MCF 10A (cell line): ENCODE results near the gene GRM7. TPM values are rescaled to one million over a fixed set of nuclear protein-coding genes. Genes with fewer than 3 reads are reported as not detected.

ENCODE experiments used
- BruUV-seq: library from RNA; stranded (reverse); fragments of 400-500 nt; replicated peaks from 2 replicates; lab custom pipeline; 2021; lab: Mats Ljungman, UMichigan
- CTCF ChIA-PET: fragments of 300-600 bp; sonication (Branson Sonifier 250); formaldehyde crosslinking; extraction: SDS; loops from one replicate; lab custom pipeline; 2021; ENCODE audit warnings: antibody characterized with exemption, inconsistent platforms; lab: Yijun Ruan, JAX
- POLR2A ChIA-PET: fragments of 300-600, 350-650 bp; sonication (Branson Sonifier 250); formaldehyde crosslinking; extraction: SDS; loops from one replicate; lab custom pipeline; 2020; ENCODE audit warnings: antibody characterized with exemption, inconsistent platforms; lab: Yijun Ruan, JAX
- DNase-seq: peaks from one replicate; pipeline ENCODE4 v3.0.0-alpha.2; 2018; ENCODE audit not compliant: unreplicated experiment
- H3K27ac Mint-ChIP-seq: one replicate; pipeline ENCODE4 v1.8.0; 2022; ENCODE audit warnings: mild to moderate bottlenecking, low read depth, mixed read lengths; ENCODE audit not compliant: unreplicated experiment
- H3K27me3 Mint-ChIP-seq: one replicate; pipeline ENCODE4 v1.8.0; 2022; ENCODE audit warnings: mixed read lengths; ENCODE audit not compliant: insufficient read depth, unreplicated experiment
- H3K36me3 Mint-ChIP-seq: one replicate; pipeline ENCODE4 v1.8.0; 2022; ENCODE audit warnings: mild to moderate bottlenecking, moderate library complexity, mixed read lengths; ENCODE audit not compliant: insufficient read depth, unreplicated experiment
- H3K4me1 Mint-ChIP-seq: one replicate; pipeline ENCODE4 v1.8.0; 2022; ENCODE audit warnings: mixed read lengths; ENCODE audit not compliant: insufficient read depth, unreplicated experiment
- H3K4me3 Mint-ChIP-seq: one replicate; pipeline ENCODE4 v1.8.0; 2022; ENCODE audit warnings: mild to moderate bottlenecking, moderate library complexity, mixed read lengths; ENCODE audit not compliant: unreplicated experiment
- H3K9me3 Mint-ChIP-seq: one replicate; pipeline ENCODE4 v1.8.0; 2022; ENCODE audit warnings: mixed read lengths; ENCODE audit not compliant: unreplicated experiment
- CTCF ChIP-seq: fragments of 200-600 bp; IDR thresholded peaks from one replicate; pipeline ENCODE4 v1.8.0; 2022; ENCODE audit warnings: antibody characterized with exemption, mild to moderate bottlenecking; ENCODE audit not compliant: unreplicated experiment
- intact Hi-C: fragments of 100-400 bp; cut with micrococcal nuclease; formaldehyde crosslinking; loops from 2 replicates; pipeline ENCODE4 v1.14.1; 2022
- total RNA-seq: library from RNA; stranded (reverse); gene quantifications from 2 replicates; pipeline ENCODE4 v1.2.3, GENCODE V29; 2022

The GRM7 gene
- total RNA-seq, 1 experiment from 2014 or later, result not detected

DNA sequence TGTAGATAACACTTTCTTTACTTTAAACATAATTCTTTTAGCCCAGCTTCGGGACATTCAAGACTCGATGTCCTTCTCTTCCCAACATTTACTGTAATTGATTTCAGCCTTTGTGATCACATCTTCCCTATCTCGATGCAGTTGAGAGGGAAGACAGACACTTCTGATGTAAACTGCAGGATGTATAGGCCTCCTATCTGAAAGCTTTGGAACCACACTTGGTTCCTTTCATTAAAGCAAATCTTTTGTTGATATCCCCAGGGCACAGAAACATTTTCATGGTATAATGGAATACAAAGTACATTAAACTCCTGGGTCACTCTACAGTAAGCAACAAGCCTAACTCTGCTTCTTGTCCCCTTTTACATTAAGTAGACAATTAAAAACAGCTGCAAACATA is 6.4 kb downstream of the GRM7 start:
- no peak for DNase-seq

DNA sequence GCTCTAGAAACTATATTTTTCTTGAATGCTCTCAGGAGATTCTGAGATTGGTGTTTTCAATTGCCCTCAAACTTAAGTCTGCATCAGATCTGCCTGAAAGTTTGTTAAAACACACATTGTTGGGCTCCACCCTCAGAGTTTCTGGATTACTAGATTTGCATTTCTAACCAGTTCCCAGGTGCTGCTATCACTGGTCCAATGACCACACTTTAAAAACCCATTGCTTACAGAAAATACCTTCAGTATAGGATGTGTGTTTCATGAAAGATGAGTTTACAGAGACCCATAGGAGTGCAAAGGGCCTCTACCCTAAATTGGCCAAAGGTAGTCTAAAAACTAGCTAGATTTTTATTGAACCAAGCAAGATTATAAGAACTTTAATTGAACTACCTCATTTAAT is 17.8 kb downstream of the GRM7 start:
- no peak overlapping the region for H3K27ac Mint-ChIP-seq
- no TSS peak for BruUV-seq
- ChIA-PET POLR2A (no interaction called here), CTCF (no interaction called here)
- H3K4me3 Mint-ChIP-seq, result no peak overlapping the region
- H3K36me3 Mint-ChIP-seq, result no peaks in the 10 kb centered on the region
- no peaks in the 10 kb centered on the region for H3K9me3 Mint-ChIP-seq
- no peak for DNase-seq
- H3K4me1 Mint-ChIP-seq, result peaks cover 5% of the 10 kb centered on the region
- intact Hi-C loops, result no loop called here
- H3K27me3 Mint-ChIP-seq, result no peaks in the 10 kb centered on the region
- TF ChIP-seq CTCF, result no peak

More for the DNA sequence above, 6.4 kb downstream of the GRM7 start:
- Mint-ChIP-seq H3K4me1 (peaks cover 6% of the 10 kb centered on the region), H3K9me3 (no peaks in the 10 kb centered on the region), H3K36me3 (no peaks in the 10 kb centered on the region), H3K4me3 (no peak overlapping the region), H3K27me3 (peaks cover 27% of the 10 kb centered on the region), H3K27ac (no peak overlapping the region)
- no peak for TF ChIP-seq CTCF
- ChIA-PET POLR2A (interaction anchor here (0.6 kb wide), 1 partner anchor 607 kb away, joined by 5 read pairs; no protein-coding TSS in a partner anchor), CTCF (interaction anchor here (0.9 kb wide), 1 partner anchor 8 kb away, joined by 3 read pairs; no protein-coding TSS in a partner anchor)
- no TSS peak for BruUV-seq
- intact Hi-C loops, result no loop called here

DNA sequence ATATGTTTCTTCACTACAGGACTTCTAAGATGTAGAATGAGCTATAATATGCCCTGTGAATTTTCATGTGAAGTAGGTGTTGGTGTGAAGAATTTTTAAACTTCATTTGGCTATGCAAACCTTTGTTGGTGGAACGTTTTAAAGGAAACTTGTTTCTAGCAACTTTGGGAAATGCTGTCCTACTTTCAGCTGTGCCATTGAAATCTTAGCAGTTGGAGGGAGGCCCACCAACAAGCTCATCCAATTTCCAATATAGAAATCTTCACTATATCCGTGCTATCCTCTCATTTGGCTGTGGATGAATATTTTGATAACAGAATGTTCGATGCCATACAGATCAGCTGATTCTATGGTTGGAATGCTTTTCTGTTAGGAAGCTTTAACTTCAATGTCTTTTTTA is 51.3 kb downstream of the GRM7 start:
- no peaks in the 10 kb centered on the region for H3K4me1 Mint-ChIP-seq
- no peaks in the 10 kb centered on the region for H3K9me3 Mint-ChIP-seq
- CTCF ChIA-PET, result no interaction called here
- intact Hi-C loops, result no loop called here
- H3K27ac Mint-ChIP-seq, result no peak overlapping the region
- no peak for DNase-seq
- POLR2A ChIA-PET, result interaction anchor here (0.6 kb wide), 1 partner anchor 70 kb away, joined by 3 read pairs; no protein-coding TSS in a partner anchor
- no peaks in the 10 kb centered on the region for H3K36me3 Mint-ChIP-seq
- TF ChIP-seq CTCF, result no peak
- no peaks in the 10 kb centered on the region for H3K27me3 Mint-ChIP-seq
- BruUV-seq, result no TSS peak
- no peak overlapping the region for H3K4me3 Mint-ChIP-seq

- TF ChIP-seq CTCF, result no peak
- Mint-ChIP-seq H3K4me3 (no peak overlapping the region), H3K9me3 (no peaks in the 10 kb centered on the region), H3K27ac (no peak overlapping the region), H3K4me1 (peaks cover 2% of the 10 kb centered on the region), H3K27me3 (no peaks in the 10 kb centered on the region), H3K36me3 (no peaks in the 10 kb centered on the region)
- ChIA-PET POLR2A (interaction anchor here (0.6 kb wide), 1 partner anchor 1077 kb away, joined by 3 read pairs; no protein-coding TSS in a partner anchor), CTCF (no interaction called here)
- intact Hi-C loops, result no loop called here
- DNase-seq, result no peak
- BruUV-seq, result no TSS peak
Measured at GRCh38 chr3:6915898-6916297, 55.0 kb downstream of the GRM7 start.
